PC-3 (cell line): Measurements from ENCODE around the gene USH1C. TPM values are rescaled to one million over a fixed set of nuclear protein-coding genes. Genes with fewer than 3 reads are reported as not detected.

Experiments used
- ATAC-seq: fragments of 200-7000 bp; cut with Tn5 transposase; 2 replicates; pipeline ENCODE4 v1.9.1; 2020; ENCODE audit warnings: mild to moderate bottlenecking, moderate library complexity
- BruUV-seq: library from RNA; stranded (reverse); fragments of 400-500 nt; replicated peaks from 2 replicates; lab custom pipeline; 2021; lab: Mats Ljungman, UMichigan
- CTCF ChIA-PET: fragments of 300-600 bp; sonication (Branson Sonifier 250); formaldehyde crosslinking; loops from one replicate; lab custom pipeline; 2022; ENCODE audit warnings: antibody characterized with exemption; lab: Charles Lee
- POLR2A ChIA-PET: fragments of 300-600 bp; sonication (Branson Sonifier 250); formaldehyde crosslinking; loops from one replicate; lab custom pipeline; 2022; ENCODE audit warnings: antibody characterized with exemption; ENCODE audit not compliant: unreplicated experiment; lab: Charles Lee
- DNase-seq: peaks from one replicate; pipeline ENCODE4 v3.0.0-alpha.2; 2015
- H2AFZ ChIP-seq: fragments of 300-600 bp; sonication (generic); 2 replicates; pipeline ENCODE4 v1.6.0; 2016; ENCODE audit warnings: antibody characterized with exemption, low read length
- H3F3A ChIP-seq: fragments of 300-600 bp; sonication (generic); one replicate; pipeline ENCODE4 v1.6.0; 2017; ENCODE audit warnings: antibody characterized with exemption, low read length, control low read depth, mild to moderate bottlenecking; ENCODE audit not compliant: unreplicated experiment
- H3K27ac ChIP-seq: fragments of 300-600 bp; sonication (generic); 2 replicates; pipeline ENCODE4 v1.5.1; 2016; ENCODE audit warnings: mild to moderate bottlenecking, low read length
- H3K27me3 ChIP-seq: fragments of 300-600 bp; sonication (generic); 2 replicates; pipeline ENCODE4 v1.6.1; 2016; ENCODE audit warnings: low read length, mixed read lengths
- H3K36me3 ChIP-seq: fragments of 300-600 bp; sonication (generic); 2 replicates; pipeline ENCODE4 v1.6.1; 2016; ENCODE audit warnings: low read depth, mixed run types, low read length, mixed read lengths
- H3K4me1 ChIP-seq: fragments of 300-600 bp; sonication (generic); 2 replicates; pipeline ENCODE4 v1.5.1; 2016; ENCODE audit warnings: low read length; ENCODE audit not compliant: insufficient read depth
- H3K4me2 ChIP-seq: fragments of 300-600 bp; sonication (generic); 2 replicates; pipeline ENCODE4 v1.6.0; 2016; ENCODE audit warnings: low read length
- H3K4me3 ChIP-seq: fragments of 300-600 bp; sonication (generic); 2 replicates; pipeline ENCODE4 v1.5.1; 2016; ENCODE audit warnings: mild to moderate bottlenecking, low read length, mixed read lengths
- H3K79me2 ChIP-seq: fragments of 300-600 bp; sonication (generic); 2 replicates; pipeline ENCODE4 v1.6.1; 2017; ENCODE audit warnings: low read length, mixed read lengths
- H3K9ac ChIP-seq: fragments of 300-600 bp; sonication (generic); 2 replicates; pipeline ENCODE4 v1.6.0; 2016; ENCODE audit warnings: mild to moderate bottlenecking, low read length
- H3K9me2 ChIP-seq: fragments of 300-600 bp; sonication (generic); replicated peaks from 2 replicates; pipeline ENCODE4 v1.6.1; 2016; ENCODE audit warnings: mixed run types, low read length, mixed read lengths
- H3K9me3 ChIP-seq: fragments of 300-600 bp; sonication (generic); 2 replicates; pipeline ENCODE4 v1.6.1; 2016; ENCODE audit warnings: low read length, mixed read lengths
- H4K20me1 ChIP-seq: fragments of 300-600 bp; sonication (generic); 2 replicates; pipeline ENCODE4 v1.6.1; 2016; ENCODE audit warnings: low read length, mixed read lengths
- EZH2 ChIP-seq: fragments of 300-600 bp; sonication (generic); IDR thresholded peaks from one replicate; pipeline ENCODE4 v1.6.1; 2017; ENCODE audit warnings: antibody characterized with exemption, mild to moderate bottlenecking, low read length; ENCODE audit not compliant: unreplicated experiment
- EZH2phosphoT487 ChIP-seq: fragments of 300-600 bp; sonication (generic); IDR thresholded peaks from 2 replicates; pipeline ENCODE4 v1.6.1; 2018; ENCODE audit warnings: mild to moderate bottlenecking, antibody characterized with exemption, low read length, borderline replicate concordance
- intact Hi-C: fragments of 100-400 bp; cut with micrococcal nuclease; formaldehyde crosslinking; loops from 2 replicates; pipeline ENCODE4 v1.9.0; 2023
- total RNA-seq: library from RNA; depleted of rRNA; stranded (reverse); fragments of >200 nt; gene quantifications from 2 replicates; pipeline ENCODE4 v1.2.3, GENCODE V29; 2014
- TF ChIP-seq, protein P1 (sequence below): fragments of 300-600 bp; sonication (generic); conservative IDR thresholded peaks from 2 replicates; pipeline ENCODE4 v1.5.1; 2017; ENCODE audit warnings: antibody characterized with exemption, low read depth, mild to moderate bottlenecking, low read length

The USH1C gene
- total RNA-seq, 1 experiment from 2014 or later: not detected

GRCh38 chr11:17477361-17477760 is 66.9 kb downstream of the USH1C start:
- intact Hi-C loops: no loop called here
- POLR2A ChIA-PET: no interaction called here
- H3K79me2 ChIP-seq: no peaks in the 10 kb centered on the region
- H3F3A ChIP-seq: no peaks in the 10 kb centered on the region
- DNase-seq (no peak), ATAC-seq (no peak)
- TF ChIP-seq, protein P1, sequence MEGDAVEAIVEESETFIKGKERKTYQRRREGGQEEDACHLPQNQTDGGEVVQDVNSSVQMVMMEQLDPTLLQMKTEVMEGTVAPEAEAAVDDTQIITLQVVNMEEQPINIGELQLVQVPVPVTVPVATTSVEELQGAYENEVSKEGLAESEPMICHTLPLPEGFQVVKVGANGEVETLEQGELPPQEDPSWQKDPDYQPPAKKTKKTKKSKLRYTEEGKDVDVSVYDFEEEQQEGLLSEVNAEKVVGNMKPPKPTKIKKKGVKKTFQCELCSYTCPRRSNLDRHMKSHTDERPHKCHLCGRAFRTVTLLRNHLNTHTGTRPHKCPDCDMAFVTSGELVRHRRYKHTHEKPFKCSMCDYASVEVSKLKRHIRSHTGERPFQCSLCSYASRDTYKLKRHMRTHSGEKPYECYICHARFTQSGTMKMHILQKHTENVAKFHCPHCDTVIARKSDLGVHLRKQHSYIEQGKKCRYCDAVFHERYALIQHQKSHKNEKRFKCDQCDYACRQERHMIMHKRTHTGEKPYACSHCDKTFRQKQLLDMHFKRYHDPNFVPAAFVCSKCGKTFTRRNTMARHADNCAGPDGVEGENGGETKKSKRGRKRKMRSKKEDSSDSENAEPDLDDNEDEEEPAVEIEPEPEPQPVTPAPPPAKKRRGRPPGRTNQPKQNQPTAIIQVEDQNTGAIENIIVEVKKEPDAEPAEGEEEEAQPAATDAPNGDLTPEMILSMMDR: no peak
- TF ChIP-seq EZH2 (no peak), EZH2phosphoT487 (no peak)
- no peaks in the 10 kb centered on the region for H4K20me1 ChIP-seq
- CTCF ChIA-PET: no interaction called here
- no peak overlapping the region for H3K9ac ChIP-seq
- H3K36me3 ChIP-seq: no peaks in the 10 kb centered on the region
- no peak overlapping the region for H3K4me2 ChIP-seq
- no peak overlapping the region for H3K4me3 ChIP-seq
- no TSS peak for BruUV-seq
- no peaks in the 10 kb centered on the region for H3K9me3 ChIP-seq
- peaks cover 46% of the 10 kb centered on the region for H3K27me3 ChIP-seq
- no peaks in the 10 kb centered on the region for H3K4me1 ChIP-seq
- H2AFZ ChIP-seq: no peak overlapping the region
- no peaks in the 10 kb centered on the region for H3K9me2 ChIP-seq
- H3K27ac ChIP-seq: no peak overlapping the region

DNA sequence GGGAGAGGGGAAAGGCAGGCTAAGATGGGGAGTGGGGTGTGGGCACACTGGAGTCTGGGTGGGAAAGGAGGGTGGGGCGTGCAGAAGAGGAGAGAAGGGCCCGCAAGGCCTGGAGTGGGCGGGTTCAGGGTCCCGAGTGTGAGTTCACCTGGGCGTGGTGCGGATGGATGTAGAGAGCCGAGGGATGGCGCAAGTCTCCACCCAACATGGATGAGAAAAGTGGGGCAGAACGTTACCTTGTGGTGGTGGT is 67.2 kb downstream of the USH1C start:
- Histone ChIP-seq H3K79me2 (no peaks in the 10 kb centered on the region), H3K4me2 (no peak overlapping the region), H3K9me2 (no peaks in the 10 kb centered on the region), H3K9me3 (no peaks in the 10 kb centered on the region), H3K9ac (no peak overlapping the region), H3K27ac (no peak overlapping the region), H2AFZ (no peak overlapping the region), H3F3A (no peaks in the 10 kb centered on the region), H4K20me1 (no peaks in the 10 kb centered on the region), H3K27me3 (peaks cover 48% of the 10 kb centered on the region), H3K36me3 (no peaks in the 10 kb centered on the region), H3K4me3 (no peak overlapping the region), H3K4me1 (no peaks in the 10 kb centered on the region)
- intact Hi-C loops: no loop called here
- TF ChIP-seq EZH2: no peak
- no peak for TF ChIP-seq EZH2phosphoT487
- TF ChIP-seq, protein P1: no peak
- no peak for ATAC-seq
- POLR2A ChIA-PET: no interaction called here
- CTCF ChIA-PET: no interaction called here
- no TSS peak for BruUV-seq
- DNase-seq: no peak

DNA sequence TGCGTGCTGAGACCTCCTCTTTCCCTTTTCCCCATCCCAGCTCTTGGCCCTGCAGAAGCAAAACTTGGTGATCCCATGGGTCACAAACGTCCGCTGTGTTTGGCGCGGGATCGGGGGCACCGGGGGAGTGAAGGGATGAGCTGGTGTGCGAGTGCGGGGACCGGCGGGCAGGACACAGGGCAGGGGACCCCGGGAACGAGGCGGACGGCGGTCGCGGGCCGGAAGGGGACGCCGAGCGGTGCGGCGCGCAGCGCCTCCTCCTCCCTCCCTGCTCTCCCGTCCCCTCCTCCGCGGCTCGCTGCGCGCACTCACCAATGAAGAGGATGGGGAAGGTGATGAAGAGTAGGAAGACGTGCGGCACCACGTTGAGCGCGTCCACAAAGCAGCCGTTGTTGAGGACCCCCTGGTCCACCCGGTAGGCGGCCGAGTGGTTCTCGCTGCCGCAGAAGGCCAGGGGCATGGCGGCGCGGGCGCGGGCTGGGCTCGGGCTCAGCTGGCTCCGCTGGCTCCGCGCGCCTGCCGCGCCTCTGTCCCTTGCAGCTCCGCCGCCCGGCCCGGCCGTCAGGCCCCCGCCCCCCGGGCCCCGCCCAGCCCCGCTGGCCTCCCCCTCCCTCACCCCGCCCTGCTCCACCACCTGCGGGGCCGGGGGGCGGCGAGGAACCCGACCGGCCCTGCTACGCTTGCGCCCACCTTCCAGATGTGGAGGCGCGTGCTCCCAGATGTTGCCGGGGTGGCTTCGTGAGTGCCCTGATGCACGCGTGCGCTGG is 67.7 kb downstream of the USH1C start, which contains the start of gene ABCC8:
ABCC8 (minus strand) TSS at position 529 of the 767 bp plus-strand sequence; CDS start at position 460, 69 bp downstream.
- TF ChIP-seq EZH2phosphoT487: no peak; the same call in 1 of the 2 replicates
- peak; percentile 52 for TF ChIP-seq EZH2
- no peak within 1 kb of the TSS for H2AFZ ChIP-seq
- ChIA-PET POLR2A (no interaction called here), CTCF (no interaction called here)
- no peaks in the 10 kb centered on the region for H3K79me2 ChIP-seq
- no peaks in the 10 kb centered on the region for H3K36me3 ChIP-seq
- no peaks in the 10 kb centered on the region for H4K20me1 ChIP-seq
- H3K4me2 ChIP-seq: no peak within 1 kb of the TSS
- H3K9me3 ChIP-seq: no peaks in the 10 kb centered on the region
- H3K27ac ChIP-seq: no peak within 1 kb of the TSS
- no peaks in the 10 kb centered on the region for H3K4me1 ChIP-seq
- H3K9me2 ChIP-seq: no peaks in the 10 kb centered on the region
- ATAC-seq: no peak
- BruUV-seq: no TSS peak
- H3K27me3 ChIP-seq: peaks cover 48% of the 10 kb centered on the region
- intact Hi-C loops: no loop called here
- H3K9ac ChIP-seq: no peak within 1 kb of the TSS
- H3K4me3 ChIP-seq: no peak within 1 kb of the TSS
- no peak for DNase-seq
- no peaks in the 10 kb centered on the region for H3F3A ChIP-seq
